HG02763 (cell line): ENCODE results near the gene PLCG1.

ENCODE experiments used
- ATAC-seq: cut with Tn5 transposase; IDR thresholded peaks from one replicate; pipeline ENCODE4 v1.9.1; 2021; ENCODE audit warnings: mild to moderate bottlenecking, moderate library complexity; ENCODE audit not compliant: unreplicated experiment

PLCG1 gene

GRCh38 chr20:41141153-41141815, 3.9 kb downstream of the PLCG1 start:
- no peak for ATAC-seq

- no peak for ATAC-seq
Measured at GRCh38 chr20:41142245-41142644, 4.9 kb downstream of the PLCG1 start.

- ATAC-seq, result no peak
Measured at GRCh38 chr20:41142919-41143318, 5.6 kb downstream of the PLCG1 start.

GRCh38 chr20:41143354-41143753, 6.0 kb downstream of the PLCG1 start:
- no peak for ATAC-seq

- ATAC-seq, result no peak
Measured at GRCh38 chr20:41145317-41145716, 8.0 kb downstream of the PLCG1 start.

GRCh38 chr20:41145821-41146620, 8.7 kb downstream of the PLCG1 start:
- ATAC-seq, result no peak

- ATAC-seq, result no peak
Measured at GRCh38 chr20:41147767-41148191, 10.4 kb downstream of the PLCG1 start.

- ATAC-seq, result no peak
Measured at GRCh38 chr20:41148942-41149341, 11.6 kb downstream of the PLCG1 start.

GRCh38 chr20:41150664-41151063, 13.3 kb downstream of the PLCG1 start:
- no peak for ATAC-seq

- no peak for ATAC-seq
Measured at GRCh38 chr20:41151134-41151869, 14.0 kb downstream of the PLCG1 start.

GRCh38 chr20:41152108-41152757, 14.9 kb downstream of the PLCG1 start:
- ATAC-seq, result no peak

GRCh38 chr20:41154436-41155176, 17.3 kb downstream of the PLCG1 start:
- ATAC-seq, result no peak

- no peak for ATAC-seq
Measured at GRCh38 chr20:41155261-41155660, 17.9 kb downstream of the PLCG1 start.

- ATAC-seq, result no peak
Measured at GRCh38 chr20:41158082-41158625, 20.8 kb downstream of the PLCG1 start.

- no peak for ATAC-seq
Measured at GRCh38 chr20:41159547-41159946, 22.2 kb downstream of the PLCG1 start.

GRCh38 chr20:41160686-41161085, 23.3 kb downstream of the PLCG1 start:
- ATAC-seq, result no peak

GRCh38 chr20:41161886-41162285, 24.5 kb downstream of the PLCG1 start:
- no peak for ATAC-seq

- no peak for ATAC-seq
Measured at GRCh38 chr20:41162396-41162795, 25.1 kb downstream of the PLCG1 start.

- ATAC-seq, result no peak
Measured at GRCh38 chr20:41163821-41164220, 26.5 kb downstream of the PLCG1 start.
